PC-3 (cell line): ENCODE measurements around the gene GDPD5. TPM values are rescaled to one million over a fixed set of nuclear protein-coding genes. Genes with fewer than 3 reads are reported as not detected.

Experiments used
- ATAC-seq: fragments of 200-7000 bp; cut with Tn5 transposase; 2 replicates; pipeline ENCODE4 v1.9.1; 2020; ENCODE audit warnings: mild to moderate bottlenecking, moderate library complexity
- BruUV-seq: library from RNA; stranded (reverse); fragments of 400-500 nt; replicated peaks from 2 replicates; lab custom pipeline; 2021; lab: Mats Ljungman, UMichigan
- CTCF ChIA-PET: fragments of 300-600 bp; sonication (Branson Sonifier 250); formaldehyde crosslinking; loops from one replicate; lab custom pipeline; 2022; ENCODE audit warnings: antibody characterized with exemption; lab: Charles Lee
- POLR2A ChIA-PET: fragments of 300-600 bp; sonication (Branson Sonifier 250); formaldehyde crosslinking; loops from one replicate; lab custom pipeline; 2022; ENCODE audit warnings: antibody characterized with exemption; ENCODE audit not compliant: unreplicated experiment; lab: Charles Lee
- DNase-seq: peaks from one replicate; pipeline ENCODE4 v3.0.0-alpha.2; 2015
- H2AFZ ChIP-seq: fragments of 300-600 bp; sonication (generic); 2 replicates; pipeline ENCODE4 v1.6.0; 2016; ENCODE audit warnings: antibody characterized with exemption, low read length
- H3F3A ChIP-seq: fragments of 300-600 bp; sonication (generic); one replicate; pipeline ENCODE4 v1.6.0; 2017; ENCODE audit warnings: antibody characterized with exemption, low read length, control low read depth, mild to moderate bottlenecking; ENCODE audit not compliant: unreplicated experiment
- H3K27ac ChIP-seq: fragments of 300-600 bp; sonication (generic); 2 replicates; pipeline ENCODE4 v1.5.1; 2016; ENCODE audit warnings: mild to moderate bottlenecking, low read length
- H3K27me3 ChIP-seq: fragments of 300-600 bp; sonication (generic); 2 replicates; pipeline ENCODE4 v1.6.1; 2016; ENCODE audit warnings: low read length, mixed read lengths
- H3K36me3 ChIP-seq: fragments of 300-600 bp; sonication (generic); 2 replicates; pipeline ENCODE4 v1.6.1; 2016; ENCODE audit warnings: low read depth, mixed run types, low read length, mixed read lengths
- H3K4me1 ChIP-seq: fragments of 300-600 bp; sonication (generic); 2 replicates; pipeline ENCODE4 v1.5.1; 2016; ENCODE audit warnings: low read length; ENCODE audit not compliant: insufficient read depth
- H3K4me2 ChIP-seq: fragments of 300-600 bp; sonication (generic); 2 replicates; pipeline ENCODE4 v1.6.0; 2016; ENCODE audit warnings: low read length
- H3K4me3 ChIP-seq: fragments of 300-600 bp; sonication (generic); 2 replicates; pipeline ENCODE4 v1.5.1; 2016; ENCODE audit warnings: mild to moderate bottlenecking, low read length, mixed read lengths
- H3K79me2 ChIP-seq: fragments of 300-600 bp; sonication (generic); 2 replicates; pipeline ENCODE4 v1.6.1; 2017; ENCODE audit warnings: low read length, mixed read lengths
- H3K9ac ChIP-seq: fragments of 300-600 bp; sonication (generic); 2 replicates; pipeline ENCODE4 v1.6.0; 2016; ENCODE audit warnings: mild to moderate bottlenecking, low read length
- H3K9me2 ChIP-seq: fragments of 300-600 bp; sonication (generic); replicated peaks from 2 replicates; pipeline ENCODE4 v1.6.1; 2016; ENCODE audit warnings: mixed run types, low read length, mixed read lengths
- H3K9me3 ChIP-seq: fragments of 300-600 bp; sonication (generic); 2 replicates; pipeline ENCODE4 v1.6.1; 2016; ENCODE audit warnings: low read length, mixed read lengths
- H4K20me1 ChIP-seq: fragments of 300-600 bp; sonication (generic); 2 replicates; pipeline ENCODE4 v1.6.1; 2016; ENCODE audit warnings: low read length, mixed read lengths
- CTCF ChIP-seq: fragments of 300-600 bp; sonication (generic); conservative IDR thresholded peaks from 2 replicates; pipeline ENCODE4 v1.5.1; 2017; ENCODE audit warnings: antibody characterized with exemption, low read depth, mild to moderate bottlenecking, low read length
- EZH2 ChIP-seq: fragments of 300-600 bp; sonication (generic); IDR thresholded peaks from one replicate; pipeline ENCODE4 v1.6.1; 2017; ENCODE audit warnings: antibody characterized with exemption, mild to moderate bottlenecking, low read length; ENCODE audit not compliant: unreplicated experiment
- EZH2phosphoT487 ChIP-seq: fragments of 300-600 bp; sonication (generic); IDR thresholded peaks from 2 replicates; pipeline ENCODE4 v1.6.1; 2018; ENCODE audit warnings: mild to moderate bottlenecking, antibody characterized with exemption, low read length, borderline replicate concordance
- intact Hi-C: fragments of 100-400 bp; cut with micrococcal nuclease; formaldehyde crosslinking; loops from 2 replicates; pipeline ENCODE4 v1.9.0; 2023
- total RNA-seq: library from RNA; depleted of rRNA; stranded (reverse); fragments of >200 nt; gene quantifications from 2 replicates; pipeline ENCODE4 v1.2.3, GENCODE V29; 2014

Gene GDPD5
- total RNA-seq, 1 experiment from 2014 or later, result 21.4 TPM

GRCh38 chr11:75556275-75556674 is 30.5 kb upstream of the GDPD5 start:
- H3K27me3 ChIP-seq, result no peaks in the 10 kb centered on the region
- no peak overlapping the region for H3K4me2 ChIP-seq
- ATAC-seq (no peak), DNase-seq (no peak)
- no peaks in the 10 kb centered on the region for H3F3A ChIP-seq
- H2AFZ ChIP-seq, result no peak overlapping the region
- H3K36me3 ChIP-seq, result no peaks in the 10 kb centered on the region
- TF ChIP-seq CTCF, result no peak
- TF ChIP-seq EZH2, result no peak
- no peak for TF ChIP-seq EZH2phosphoT487
- H3K9me3 ChIP-seq, result no peaks in the 10 kb centered on the region
- no peaks in the 10 kb centered on the region for H4K20me1 ChIP-seq
- POLR2A ChIA-PET, result no interaction called here
- no peak overlapping the region for H3K4me3 ChIP-seq
- H3K9me2 ChIP-seq, result no peaks in the 10 kb centered on the region
- H3K9ac ChIP-seq, result no peak overlapping the region
- BruUV-seq, result no TSS peak
- H3K4me1 ChIP-seq, result no peaks in the 10 kb centered on the region
- intact Hi-C loops, result no loop called here
- H3K27ac ChIP-seq, result no peak overlapping the region
- no peaks in the 10 kb centered on the region for H3K79me2 ChIP-seq
- CTCF ChIA-PET, result no interaction called here

- Histone ChIP-seq H3K27me3 (no peaks in the 10 kb centered on the region), H3K79me2 (no peaks in the 10 kb centered on the region), H3K9ac (no peak overlapping the region), H4K20me1 (no peaks in the 10 kb centered on the region), H2AFZ (no peak overlapping the region), H3K4me2 (no peak overlapping the region), H3F3A (no peaks in the 10 kb centered on the region), H3K4me1 (no peaks in the 10 kb centered on the region), H3K9me2 (no peaks in the 10 kb centered on the region), H3K36me3 (no peaks in the 10 kb centered on the region), H3K9me3 (no peaks in the 10 kb centered on the region), H3K27ac (no peak overlapping the region), H3K4me3 (no peak overlapping the region)
- intact Hi-C loops, result no loop called here
- no TSS peak for BruUV-seq
- DNase-seq, result no peak
- CTCF ChIA-PET, result no interaction called here
- no peak for TF ChIP-seq CTCF
- TF ChIP-seq EZH2phosphoT487, result no peak
- no peak for TF ChIP-seq EZH2
- ATAC-seq, result no peak
- POLR2A ChIA-PET, result no interaction called here
Measured at GRCh38 chr11:75555079-75555811, 29.5 kb upstream of the GDPD5 start.

- Histone ChIP-seq H2AFZ (no peak overlapping the region), H3F3A (no peaks in the 10 kb centered on the region), H3K9me3 (no peaks in the 10 kb centered on the region), H3K27ac (no peak overlapping the region), H4K20me1 (no peaks in the 10 kb centered on the region), H3K27me3 (no peaks in the 10 kb centered on the region), H3K9me2 (no peaks in the 10 kb centered on the region), H3K9ac (no peak overlapping the region), H3K36me3 (no peaks in the 10 kb centered on the region), H3K79me2 (no peaks in the 10 kb centered on the region), H3K4me1 (no peaks in the 10 kb centered on the region), H3K4me3 (no peak overlapping the region), H3K4me2 (no peak overlapping the region)
- intact Hi-C loops, result no loop called here
- no TSS peak for BruUV-seq
- DNase-seq (no peak), ATAC-seq (no peak)
- ChIA-PET CTCF (no interaction called here), POLR2A (no interaction called here)
- TF ChIP-seq EZH2 (no peak), EZH2phosphoT487 (no peak), CTCF (no peak)
Measured at GRCh38 chr11:75554258-75555022, 28.7 kb upstream of the GDPD5 start.
